ENCODE data around the gene LRCH4.

DNA sequence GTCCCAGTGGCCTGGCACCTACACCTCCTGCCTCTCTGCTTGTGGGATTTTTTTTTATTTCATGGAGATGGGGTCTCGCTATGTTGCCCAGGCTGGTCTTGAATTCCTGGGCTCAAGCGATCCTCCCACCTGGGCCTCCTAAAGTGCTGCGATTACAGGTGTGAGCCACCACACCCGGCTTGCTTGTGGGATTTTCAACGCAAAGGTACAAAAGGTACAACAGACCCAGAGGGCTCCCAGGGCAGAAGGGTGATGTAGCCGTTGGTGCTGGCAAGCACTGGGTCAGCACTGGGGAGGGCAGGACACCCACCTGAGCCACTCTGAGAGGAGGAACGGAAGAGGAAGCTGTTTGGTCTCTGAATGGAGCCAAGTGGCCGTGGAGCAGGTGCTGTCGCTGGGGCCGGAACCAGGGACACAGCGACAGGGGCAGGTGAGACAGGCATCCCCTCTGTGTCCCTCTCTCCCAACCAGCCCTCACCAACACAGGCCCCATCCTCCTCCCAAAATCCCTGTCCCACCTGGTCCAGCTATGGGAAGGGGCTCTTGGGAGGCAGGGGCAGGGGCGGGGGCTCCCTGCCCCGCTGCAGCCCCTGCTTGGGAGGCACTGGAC is 9.4 kb downstream of the LRCH4 start:
- TF ChIP-seq POLR2A (IDR thresholded peaks at IDR 0.05) (no peak), CTCF (IDR thresholded peaks at IDR 0.05) (no peak), POLR2AphosphoS5 (IDR thresholded peaks at IDR 0.05) (no peak)

Data from upper lobe of left lung (tissue), 4 donors.